ENCODE data around the gene MYO1E. TPM values are rescaled to one million over a fixed set of nuclear protein-coding genes. Genes with fewer than 3 reads are reported as not detected.

MYO1E gene
- polyA plus RNA-seq, 1 donor from 2014 or later = 0.38 TPM

- no peak overlapping the region for H3K9ac ChIP-seq (ENCODE audit: low read length)
- no peaks in the 10 kb centered on the region for H3K9me2 ChIP-seq (ENCODE audit: insufficient read depth, low read length)
- H3K79me2 ChIP-seq (replicated peaks; ENCODE audit: insufficient read depth, low read length) = no peaks in the 10 kb centered on the region
- H3K4me3 ChIP-seq (ENCODE audit: low read length) = no peak overlapping the region
- no peak overlapping the region for H3K27ac ChIP-seq (ENCODE audit: low read length)
- H3K4me2 ChIP-seq (ENCODE audit: low read length) = no peak overlapping the region
- H3K27me3 ChIP-seq (ENCODE audit: insufficient read depth, low read depth, low read length) = no peaks in the 10 kb centered on the region
- no peaks in the 10 kb centered on the region for H4K20me1 ChIP-seq (ENCODE audit: insufficient read depth)
- H3K9me3 ChIP-seq (ENCODE audit: low read length) = no peaks in the 10 kb centered on the region
- H2AFZ ChIP-seq (ENCODE audit: low read depth, low read length) = no peak overlapping the region
- no peaks in the 10 kb centered on the region for H3F3A ChIP-seq (ENCODE audit: insufficient read depth, low read length, poor library complexity, severe bottlenecking)
- H3K36me3 ChIP-seq (ENCODE audit: insufficient read depth, low read length) = no peaks in the 10 kb centered on the region
- TF ChIP-seq MXI1 (conservative IDR thresholded peaks at IDR 0.05; ENCODE audit: poor library complexity, severe bottlenecking) (no peak), EP300 (conservative IDR thresholded peaks at IDR 0.05; ENCODE audit: poor library complexity, severe bottlenecking) (no peak), CTCF (IDR thresholded peaks at IDR 0.05; ENCODE audit: poor library complexity, severe bottlenecking) (no peak), EZH2 (IDR thresholded peaks at IDR 0.05; ENCODE audit: borderline replicate concordance, insufficient read depth, low read length, poor library complexity, severe bottlenecking) (no peak), TAF1 (IDR thresholded peaks at IDR 0.05; ENCODE audit: low read depth) (no peak), SMC3 (conservative IDR thresholded peaks at IDR 0.05; ENCODE audit: poor library complexity) (no peak), RAD21 (conservative IDR thresholded peaks at IDR 0.05) (no peak), REST (IDR thresholded peaks at IDR 0.05; ENCODE audit: borderline replicate concordance) (no peak), POLR2AphosphoS5 (IDR thresholded peaks at IDR 0.05) (no peak)
These were observed 200.3 kb downstream of the MYO1E start for GRCh38 chr15:59172289-59172901.

GRCh38 chr15:59171067-59171397, 201.6 kb downstream of the MYO1E start:
- H3K9me3 ChIP-seq (ENCODE audit: low read length) = no peaks in the 10 kb centered on the region
- no peak overlapping the region for H3K4me3 ChIP-seq (ENCODE audit: low read length)
- H3K27me3 ChIP-seq (ENCODE audit: insufficient read depth, low read depth, low read length) = no peaks in the 10 kb centered on the region
- H3K9me2 ChIP-seq (ENCODE audit: insufficient read depth, low read length) = no peaks in the 10 kb centered on the region
- TF ChIP-seq TAF1 (IDR thresholded peaks at IDR 0.05; ENCODE audit: low read depth) = no peak
- no peak for TF ChIP-seq SMC3 (conservative IDR thresholded peaks at IDR 0.05; ENCODE audit: poor library complexity)
- TF ChIP-seq RAD21 (conservative IDR thresholded peaks at IDR 0.05) = no peak
- TF ChIP-seq REST (IDR thresholded peaks at IDR 0.05; ENCODE audit: borderline replicate concordance) = no peak
- no peak for TF ChIP-seq CTCF (IDR thresholded peaks at IDR 0.05; ENCODE audit: poor library complexity, severe bottlenecking)
- TF ChIP-seq POLR2AphosphoS5 (IDR thresholded peaks at IDR 0.05) = no peak
- TF ChIP-seq MXI1 (conservative IDR thresholded peaks at IDR 0.05; ENCODE audit: poor library complexity, severe bottlenecking) = no peak
- no peak for TF ChIP-seq EP300 (conservative IDR thresholded peaks at IDR 0.05; ENCODE audit: poor library complexity, severe bottlenecking)
- no peak for TF ChIP-seq EZH2 (IDR thresholded peaks at IDR 0.05; ENCODE audit: borderline replicate concordance, insufficient read depth, low read length, poor library complexity, severe bottlenecking)
- no peak overlapping the region for H2AFZ ChIP-seq (ENCODE audit: low read depth, low read length)
- H3K36me3 ChIP-seq (ENCODE audit: insufficient read depth, low read length) = no peaks in the 10 kb centered on the region
- H4K20me1 ChIP-seq (ENCODE audit: insufficient read depth) = no peaks in the 10 kb centered on the region
- no peak overlapping the region for H3K27ac ChIP-seq (ENCODE audit: low read length)
- no peaks in the 10 kb centered on the region for H3K79me2 ChIP-seq (replicated peaks; ENCODE audit: insufficient read depth, low read length)
- no peak overlapping the region for H3K9ac ChIP-seq (ENCODE audit: low read length)
- no peak overlapping the region for H3K4me2 ChIP-seq (ENCODE audit: low read length)
- H3F3A ChIP-seq (ENCODE audit: insufficient read depth, low read length, poor library complexity, severe bottlenecking) = no peaks in the 10 kb centered on the region
